Stimulated activated CD4-positive, alpha-beta T cell treated with anti-CD3 and anti-CD28 coated beads, Interleukin-15, amount 100 ng/mL, for 24 hours (primary cell): ENCODE data around the gene MCL1.
A peak's percentile ranks its signal among the peaks of the same experiment; 100 is the strongest.
"Not testable (repeated sequence)": the region's sequence is repeated elsewhere in the genome, so short reads cannot be mapped to it uniquely, and the experiment has no call there.

Source experiments
- DNase-seq: peaks from one replicate; pipeline ENCODE4 v3.0.0-alpha.2; 2020

Gene MCL1

GRCh38 chr1:150601540-150601939, 22.1 kb upstream of the MCL1 start:
- DNase-seq = no peak

- not testable (repeated sequence) for DNase-seq
Measured at GRCh38 chr1:150598346-150598745, 18.9 kb upstream of the MCL1 start.

GRCh38 chr1:150596976-150597375, 17.6 kb upstream of the MCL1 start:
- no peak for DNase-seq

DNA sequence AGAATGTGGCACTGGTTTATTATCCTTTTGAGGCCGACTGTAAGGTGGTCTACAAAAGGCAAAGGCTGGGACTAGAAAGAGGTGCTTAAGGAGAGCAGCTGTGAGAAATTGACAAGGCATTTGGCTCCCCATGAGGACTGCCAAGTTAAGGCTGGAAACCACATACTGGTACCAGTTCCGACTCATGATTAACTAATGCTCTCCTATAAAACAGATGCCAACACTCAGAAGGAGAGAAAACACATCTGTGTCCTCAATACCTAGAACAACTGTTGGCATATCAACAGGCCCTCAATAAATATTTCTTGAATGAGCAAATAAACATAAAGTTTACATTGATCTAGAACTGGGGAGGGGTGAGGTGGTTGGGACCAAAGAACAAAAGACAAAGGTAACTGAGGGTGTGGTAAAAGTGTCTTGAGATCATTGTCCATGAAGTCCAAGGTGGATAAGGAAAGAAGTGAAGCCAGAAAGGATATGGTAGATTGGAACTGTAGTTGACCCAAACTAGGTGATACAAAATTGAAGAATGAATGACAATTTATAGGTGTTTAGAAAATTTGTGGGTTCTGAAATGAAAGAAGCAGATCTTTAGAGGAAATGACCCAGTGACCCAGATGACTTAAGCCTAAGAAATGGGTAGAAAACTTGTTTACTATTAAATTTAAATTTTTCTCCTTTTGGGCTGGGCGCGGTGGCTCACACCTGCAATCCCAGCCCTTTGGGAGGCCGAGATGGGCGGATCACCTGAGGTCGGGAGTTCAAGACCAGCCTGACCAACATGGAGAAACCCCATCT, 16.9 kb upstream of the MCL1 start:
- DNase-seq = no peak

- DNase-seq = no peak
Measured at GRCh38 chr1:150582371-150582770, 3.0 kb upstream of the MCL1 start.

GRCh38 chr1:150581962-150582361, 2.6 kb upstream of the MCL1 start:
- not testable (repeated sequence) for DNase-seq

GRCh38 chr1:150581437-150581836, 2.0 kb upstream of the MCL1 start:
- DNase-seq = not testable (repeated sequence)

- not testable (repeated sequence) for DNase-seq
Measured at GRCh38 chr1:150580966-150581365, 1.6 kb upstream of the MCL1 start.

GRCh38 chr1:150579945-150580642, 684 bp upstream of the MCL1 start:
- DNase-seq = no peak

GRCh38 chr1:150578272-150579109, 919 bp downstream of the MCL1 start:
- DNase-seq = peak; percentile 76

GRCh38 chr1:150577557-150578271, 1.7 kb downstream of the MCL1 start:
- DNase-seq = no peak

- no peak for DNase-seq
Measured at GRCh38 chr1:150576794-150577556, 2.4 kb downstream of the MCL1 start.

DNA sequence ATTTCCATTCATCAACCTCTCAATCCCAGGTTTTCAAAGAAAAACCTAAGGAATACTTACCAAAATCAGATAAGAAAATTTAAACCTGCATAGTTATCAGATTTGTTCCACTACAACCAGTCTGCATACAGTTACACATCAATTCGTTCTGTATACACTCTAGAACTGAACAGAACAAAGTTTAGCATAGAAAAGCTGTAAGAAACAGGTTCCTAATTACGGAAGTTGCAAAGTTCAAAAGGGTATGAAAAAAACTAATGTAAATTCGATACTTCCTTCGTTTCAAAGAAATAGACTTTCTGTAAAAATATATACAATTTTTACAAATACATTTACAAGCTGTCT, 3.1 kb downstream of the MCL1 start:
- no peak for DNase-seq

- DNase-seq = no peak
Measured at GRCh38 chr1:150575518-150576366, 3.7 kb downstream of the MCL1 start.

- DNase-seq = no peak
Measured at GRCh38 chr1:150575072-150575489, 4.3 kb downstream of the MCL1 start.

DNA sequence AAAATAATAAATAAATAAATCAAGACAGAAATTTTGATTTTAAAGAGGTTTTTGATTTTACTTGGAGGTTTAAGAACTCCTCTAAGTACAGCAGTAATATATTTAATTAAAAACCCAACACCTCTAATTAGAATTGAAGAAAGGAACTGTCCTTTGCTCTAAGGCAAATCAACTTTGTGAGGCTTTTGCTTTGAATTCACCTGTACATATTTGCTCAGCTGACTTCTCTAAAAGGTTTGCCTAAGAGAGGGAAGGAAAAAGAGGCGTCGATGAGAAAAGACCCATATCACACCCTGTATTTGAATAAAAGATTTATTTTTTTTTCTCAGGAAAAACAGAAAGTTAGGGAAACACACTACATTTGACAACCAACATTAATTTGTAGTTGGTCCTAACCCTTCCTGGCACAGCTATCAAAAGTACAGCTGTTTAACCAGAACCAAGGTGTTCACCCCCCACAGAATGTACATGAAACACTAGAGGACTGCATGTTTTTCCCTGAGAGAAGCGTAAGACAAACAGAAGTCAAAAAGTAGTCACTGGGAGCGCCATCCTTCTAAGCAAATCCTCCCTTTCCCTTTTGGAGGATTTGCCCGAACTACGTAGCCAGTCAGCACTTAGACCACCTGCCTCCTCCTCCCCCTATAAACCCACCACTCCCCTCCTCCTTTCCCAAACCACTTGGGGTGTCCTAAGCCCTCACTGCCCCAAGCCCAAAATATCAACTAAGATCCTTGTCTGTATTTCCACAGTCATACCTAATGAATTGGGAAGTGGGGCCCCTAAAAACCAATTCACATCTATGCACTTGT, 4.9 kb downstream of the MCL1 start:
- no peak for DNase-seq

GRCh38 chr1:150573648-150574071, 5.8 kb downstream of the MCL1 start:
- peak; percentile 37 for DNase-seq

DNA sequence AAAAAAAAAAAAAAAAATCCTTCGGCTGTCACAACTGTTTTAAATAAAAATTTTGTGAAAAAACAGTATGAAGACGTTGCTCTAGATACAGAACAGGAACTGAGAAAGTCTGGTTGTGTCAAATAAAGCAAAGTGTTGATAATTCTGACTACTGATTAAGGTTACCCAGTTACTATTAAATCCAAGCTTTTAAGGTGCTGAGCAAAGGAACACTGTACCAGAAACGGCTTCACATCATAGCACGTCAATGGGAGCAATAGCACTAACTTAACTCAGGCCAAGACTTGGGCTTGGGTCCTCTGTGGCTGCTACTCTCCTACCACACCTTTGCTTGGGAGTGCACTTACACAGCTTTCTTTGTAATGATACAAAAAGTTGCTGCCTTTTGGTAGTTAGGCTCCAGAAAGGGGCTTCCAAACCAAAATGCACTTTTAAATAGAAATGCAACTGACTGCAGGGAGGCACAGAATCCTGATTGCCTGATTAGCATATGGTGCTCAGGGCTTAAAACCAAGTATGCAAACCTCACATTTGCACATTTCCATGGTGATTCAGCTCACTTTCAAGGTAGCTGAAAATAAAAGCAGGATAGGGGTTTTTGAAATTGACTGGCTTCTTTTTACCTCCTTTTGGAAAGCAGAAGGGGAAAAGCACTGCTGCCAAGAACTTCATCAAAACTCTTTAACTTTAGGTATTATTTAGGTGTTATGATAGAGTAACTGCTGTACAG, 6.3 kb downstream of the MCL1 start:
- no peak for DNase-seq

GRCh38 chr1:150568594-150568966, 10.8 kb downstream of the MCL1 start:
- DNase-seq = no peak
